Stimulated activated CD4-positive, alpha-beta T cell treated with anti-CD3 and anti-CD28 coated beads, Interleukin-1b, Interleukin-23, amount 100 ng/mL, for 4 hours (primary cell): Measurements from ENCODE around the gene AXDND1.
"Not testable (repeated sequence)": the region's sequence is repeated elsewhere in the genome, so short reads cannot be mapped to it uniquely, and the experiment has no call there.

Source experiments
- DNase-seq, 2 donors: peaks; one replicate each; pipeline ENCODE4 v3.0.0-alpha.2; 2020; ENCODE audit warnings: low read depth in 2 of 2

AXDND1 gene

DNA sequence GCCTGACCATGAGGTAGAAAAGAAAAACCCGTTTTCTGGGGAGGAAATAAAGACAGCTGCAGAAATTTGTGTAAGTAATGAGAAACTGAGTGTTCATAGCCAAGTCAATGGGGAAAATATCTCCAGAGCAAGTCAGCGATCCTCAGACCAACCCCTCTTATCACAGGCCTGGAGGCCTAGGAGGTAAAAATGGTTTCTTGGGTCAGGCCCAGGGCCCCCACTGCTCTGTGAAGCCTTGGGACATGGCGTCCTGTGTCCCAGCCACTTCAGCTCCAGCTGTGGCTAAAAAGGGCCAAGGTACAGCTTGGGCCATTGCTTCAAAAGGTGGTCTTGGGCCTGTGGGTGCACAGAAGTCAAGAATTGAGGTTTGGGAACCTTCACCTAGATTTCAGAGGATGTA is 108.9 kb downstream of the AXDND1 start:
- no peak for DNase-seq

DNA sequence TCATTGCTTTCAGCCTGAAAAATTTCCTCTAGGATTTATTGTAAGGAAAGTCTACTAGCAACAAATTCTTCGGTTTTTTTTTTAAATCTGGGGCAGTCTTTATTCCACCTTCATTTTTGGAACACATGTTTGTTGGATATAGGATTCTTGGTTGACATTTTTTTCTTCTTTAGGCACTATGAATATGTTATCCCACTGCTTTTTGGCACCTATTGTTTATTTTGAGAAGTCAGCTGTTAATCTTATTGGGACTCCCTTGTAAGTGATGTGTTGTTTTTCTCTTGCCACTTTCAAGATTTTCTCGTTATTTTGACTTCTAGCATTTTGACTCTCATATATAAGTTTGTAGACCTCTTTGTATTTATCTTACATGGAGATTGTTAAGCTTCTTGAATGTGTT is 110.7 kb downstream of the AXDND1 start:
- DNase-seq, result no peak

DNA sequence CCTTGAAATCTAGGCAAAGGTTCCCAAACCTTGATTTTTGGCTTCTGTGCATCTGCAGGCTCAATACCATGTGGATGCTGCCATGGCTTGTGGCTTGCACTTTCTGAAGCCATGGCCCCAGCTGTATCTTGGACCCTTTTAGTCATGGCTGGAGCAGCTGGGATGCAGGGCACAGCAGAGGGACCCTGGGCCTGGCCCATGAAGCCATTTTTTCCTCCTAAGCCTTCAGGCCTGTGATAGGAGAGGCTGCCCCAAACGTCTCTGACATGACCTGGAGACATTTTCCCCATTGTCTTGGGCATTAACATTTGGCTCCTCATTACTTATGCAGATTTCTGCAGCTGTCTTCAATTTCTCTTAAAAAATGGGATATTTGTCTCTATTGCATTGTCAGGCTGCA is 112.6 kb downstream of the AXDND1 start:
- DNase-seq, result no peak

DNA sequence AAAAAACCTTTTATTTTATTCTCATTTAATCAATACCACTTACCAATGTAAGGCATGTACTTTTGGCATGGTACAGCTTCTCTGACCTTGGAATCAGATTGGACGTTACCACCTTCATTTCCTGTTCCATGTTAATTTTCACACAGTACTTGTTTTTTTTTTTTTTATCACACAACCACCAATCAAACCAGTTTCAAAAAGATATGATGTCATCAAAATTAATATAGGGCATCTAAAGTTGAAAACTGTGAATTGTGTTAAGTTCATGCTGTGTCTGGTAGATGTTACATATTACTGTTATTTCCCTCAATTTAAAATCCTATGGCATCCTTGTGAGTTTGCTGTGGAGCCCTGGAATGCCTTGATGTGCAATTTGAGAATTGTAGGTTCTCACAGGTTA is 124.8 kb downstream of the AXDND1 start:
- DNase-seq, result no peak

DNA sequence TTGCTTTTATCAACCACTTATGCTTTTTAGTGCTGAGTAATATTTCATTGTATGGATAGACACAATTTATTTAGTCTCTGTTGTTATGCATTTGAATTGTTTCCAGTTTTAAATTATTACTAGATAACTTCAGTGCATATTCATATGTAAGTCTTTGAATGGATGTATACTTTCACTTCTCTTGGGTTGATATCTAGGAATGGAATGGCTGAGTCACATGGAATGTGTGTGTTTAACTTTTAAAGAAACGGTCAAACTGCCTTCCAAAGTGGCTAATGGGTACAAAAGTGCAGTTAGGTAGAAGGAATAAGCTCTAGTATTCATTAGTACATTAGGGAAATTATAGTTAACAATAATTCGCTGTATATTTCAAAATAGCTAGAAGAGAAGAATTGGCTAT is 127.6 kb downstream of the AXDND1 start:
- DNase-seq, result no peak

DNA sequence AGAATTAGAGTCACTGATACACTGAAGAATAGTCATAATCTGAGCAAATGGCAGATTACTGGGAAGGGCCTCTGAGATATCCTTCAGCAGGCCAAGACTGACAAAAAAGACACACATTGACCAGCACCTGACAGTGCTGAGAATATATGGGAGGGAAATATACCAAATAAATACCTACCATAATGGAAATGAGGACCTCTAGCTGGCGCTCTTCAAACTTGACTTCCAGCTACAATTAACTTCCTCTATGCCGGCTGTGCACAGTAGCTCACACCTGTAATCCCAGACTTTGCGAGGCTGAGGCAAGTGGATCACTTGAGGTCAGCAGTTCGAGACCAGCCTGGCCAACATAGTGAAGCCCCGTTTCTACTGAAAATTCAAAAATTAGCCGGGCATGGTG is 140.4 kb downstream of the AXDND1 start:
- no peak for DNase-seq

DNA sequence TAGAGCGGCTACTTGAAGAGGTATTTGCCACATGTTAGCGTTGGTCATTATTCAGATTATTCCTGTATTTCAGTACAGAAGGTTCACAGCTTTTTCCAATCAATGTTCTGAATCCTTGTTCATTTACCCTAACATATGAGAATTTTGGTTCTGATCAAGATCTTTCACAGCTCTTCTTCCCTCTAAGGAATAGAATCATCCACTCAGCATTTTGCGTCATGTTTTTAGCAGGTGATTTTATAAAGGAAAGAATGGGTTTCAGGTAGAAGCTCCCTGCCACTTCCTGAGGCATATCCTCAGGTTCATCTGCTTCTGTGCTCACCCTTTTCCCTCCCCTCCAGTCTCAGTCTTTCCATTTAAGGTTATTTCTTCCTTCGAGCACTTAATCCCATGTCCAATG is 143.6 kb downstream of the AXDND1 start:
- no peak for DNase-seq

DNA sequence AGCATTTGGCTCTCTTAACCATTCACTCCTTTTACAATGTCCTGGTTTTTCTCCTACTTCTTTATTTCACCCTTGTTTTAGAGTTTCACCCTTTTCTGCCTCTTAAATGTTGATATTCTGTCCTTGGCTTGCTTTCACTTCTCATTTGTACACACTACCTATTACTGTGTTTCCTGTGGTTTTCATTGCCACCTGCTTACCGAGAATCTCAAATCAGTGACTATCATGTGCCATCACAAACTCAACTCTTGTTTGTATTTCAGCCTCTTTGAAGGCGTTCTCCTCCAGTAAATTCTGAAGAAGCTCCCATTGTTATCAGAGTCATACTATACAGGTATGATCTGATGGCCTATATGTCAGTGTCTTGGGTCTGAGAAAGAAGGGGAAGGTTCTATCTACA is 144.3 kb downstream of the AXDND1 start:
- no peak for DNase-seq

DNA sequence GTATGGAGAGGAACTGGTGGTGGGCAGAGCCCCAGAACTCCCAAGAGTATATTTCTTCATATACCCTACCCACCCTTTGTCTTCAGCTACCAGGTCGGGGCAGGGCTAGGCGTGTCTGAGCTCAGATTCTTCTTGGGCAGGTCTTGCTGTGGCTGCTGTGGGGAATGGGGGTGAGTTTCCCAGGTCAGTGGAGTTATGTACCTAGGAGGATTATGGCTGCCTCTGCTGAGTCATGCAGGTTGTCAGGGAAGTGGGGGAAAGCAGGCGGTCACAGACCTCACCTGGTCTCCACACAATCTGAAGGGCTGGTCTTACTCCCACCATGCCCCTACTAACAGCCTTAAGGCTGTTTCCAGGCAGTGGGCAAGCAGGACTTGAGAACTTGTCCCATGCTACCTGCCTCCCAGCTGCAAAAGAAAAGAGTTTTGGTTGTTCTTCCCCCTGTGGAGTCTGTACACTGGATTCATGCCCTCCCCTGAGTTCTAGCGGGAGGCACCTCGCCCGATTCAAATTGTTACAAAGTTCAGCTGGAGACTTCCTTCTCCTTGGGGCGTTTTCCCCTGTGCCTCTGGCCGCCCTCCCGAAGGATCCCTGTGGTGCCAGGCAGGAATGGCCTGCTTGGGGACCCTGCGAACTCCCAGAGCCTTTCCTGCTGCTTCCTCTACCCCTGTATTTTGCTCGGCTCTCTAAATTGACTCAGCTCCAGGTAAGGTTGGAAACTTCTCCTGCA is 151.4 kb downstream of the AXDND1 start:
- DNase-seq, result no peak

DNA sequence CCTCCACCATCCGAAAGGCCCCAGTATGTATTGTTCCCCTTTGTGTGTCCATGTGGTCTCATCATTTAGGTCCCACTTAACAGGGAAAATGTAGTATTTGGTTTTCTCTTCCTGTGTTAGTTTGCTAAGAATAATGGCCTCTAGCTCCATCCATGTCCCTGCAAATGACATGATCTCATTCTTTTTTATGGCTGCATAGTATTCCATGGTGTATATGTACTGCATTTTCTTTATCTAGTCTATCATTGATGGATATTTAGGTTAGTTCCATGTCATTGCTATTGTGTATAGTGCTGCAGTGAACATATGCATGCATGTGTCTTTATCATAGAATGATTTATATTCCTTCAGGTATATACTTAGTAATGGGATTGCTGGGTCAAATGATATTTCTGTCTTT is 152.8 kb downstream of the AXDND1 start:
- DNase-seq, result not testable (repeated sequence)

DNA sequence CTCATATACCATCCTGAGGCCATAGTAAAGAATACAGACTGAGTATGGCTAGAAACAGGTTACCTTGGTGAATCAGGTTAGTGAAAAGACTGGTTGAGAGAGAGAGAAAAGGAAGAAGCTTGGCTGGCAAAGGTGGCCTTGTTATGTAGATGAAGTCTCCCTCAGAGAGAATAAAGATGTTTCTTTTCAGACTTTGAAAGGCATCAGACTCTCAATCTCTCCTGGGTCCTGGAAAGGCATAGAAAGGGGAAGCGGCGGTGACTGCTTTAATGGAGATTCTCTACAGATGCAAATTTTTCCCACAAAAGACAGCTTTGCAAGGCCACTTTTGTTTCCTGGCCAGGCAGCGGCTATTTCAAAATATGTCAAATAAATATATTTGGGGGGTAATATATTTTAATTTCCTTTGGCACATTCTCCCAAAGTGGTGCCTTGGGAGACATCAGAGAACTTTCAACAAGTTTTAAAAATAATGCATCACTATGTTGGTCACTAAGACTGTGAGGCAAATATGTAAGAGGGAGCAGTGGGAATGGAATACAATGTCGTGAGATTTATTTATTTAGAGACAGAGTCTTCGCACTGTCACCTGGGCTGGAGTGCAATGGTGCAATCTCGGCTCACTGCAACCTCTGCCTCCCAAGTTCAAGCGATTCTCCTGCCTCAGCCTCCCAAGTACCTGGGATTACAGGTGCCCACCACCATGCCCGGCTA is 163.9 kb downstream of the AXDND1 start:
- no peak for DNase-seq

DNA sequence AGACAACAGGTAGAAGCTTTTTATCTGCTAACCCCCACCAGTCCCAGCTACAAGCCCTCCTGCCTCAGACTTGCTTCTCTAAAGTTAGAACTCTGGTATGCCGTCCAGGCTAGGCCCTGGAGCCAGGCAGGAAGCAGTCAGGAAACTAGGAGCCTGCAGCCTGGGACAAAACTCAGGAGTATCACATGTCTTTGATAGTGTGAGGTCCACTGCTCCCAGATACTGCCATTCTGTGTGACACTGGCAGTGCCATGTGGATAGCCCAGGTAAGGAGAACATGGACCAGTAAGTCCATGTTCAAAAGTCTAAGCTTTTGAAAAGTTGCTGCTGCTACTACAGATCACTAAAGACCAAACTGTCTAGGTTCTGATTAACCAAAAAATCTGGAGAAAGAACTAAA is 164.6 kb downstream of the AXDND1 start:
- no peak for DNase-seq

DNA sequence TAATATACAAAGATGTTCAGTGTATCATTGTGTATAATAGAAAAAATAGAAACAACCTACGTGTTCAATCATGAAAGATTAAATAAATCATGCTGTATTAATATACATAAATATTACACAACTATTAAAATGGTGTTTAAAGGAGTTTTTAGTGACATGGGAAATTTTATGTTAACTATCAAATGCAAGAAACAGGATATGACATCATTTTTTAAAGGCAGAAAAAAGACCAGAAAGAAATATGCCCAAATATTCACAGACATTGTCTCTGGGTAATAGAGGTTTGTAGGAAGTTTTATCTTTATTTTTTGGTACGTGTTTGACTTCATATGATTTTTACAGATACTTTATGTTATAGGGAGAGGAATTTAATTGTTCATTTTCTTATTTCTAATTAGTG is 176.0 kb downstream of the AXDND1 start:
- DNase-seq, result no peak

DNA sequence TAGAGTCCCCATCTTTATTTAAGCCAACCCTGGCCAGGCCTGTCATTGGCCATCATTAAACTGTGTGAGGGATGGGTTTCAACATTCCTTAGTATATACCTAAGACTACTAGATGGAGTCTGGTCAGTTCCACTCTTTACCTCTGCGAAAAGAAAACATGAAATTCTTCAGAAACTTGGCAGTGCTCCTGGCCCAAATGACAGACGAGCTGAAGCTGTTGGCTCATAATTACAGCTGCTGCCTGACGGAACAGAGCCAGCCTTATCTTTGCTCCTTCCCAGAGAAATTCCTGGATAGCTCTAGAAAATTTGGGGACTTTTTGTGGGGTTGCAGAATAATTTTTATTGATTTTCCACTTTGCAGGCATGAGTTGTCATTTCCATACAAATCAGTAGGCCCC is 179.6 kb downstream of the AXDND1 start:
- no peak for DNase-seq

DNA sequence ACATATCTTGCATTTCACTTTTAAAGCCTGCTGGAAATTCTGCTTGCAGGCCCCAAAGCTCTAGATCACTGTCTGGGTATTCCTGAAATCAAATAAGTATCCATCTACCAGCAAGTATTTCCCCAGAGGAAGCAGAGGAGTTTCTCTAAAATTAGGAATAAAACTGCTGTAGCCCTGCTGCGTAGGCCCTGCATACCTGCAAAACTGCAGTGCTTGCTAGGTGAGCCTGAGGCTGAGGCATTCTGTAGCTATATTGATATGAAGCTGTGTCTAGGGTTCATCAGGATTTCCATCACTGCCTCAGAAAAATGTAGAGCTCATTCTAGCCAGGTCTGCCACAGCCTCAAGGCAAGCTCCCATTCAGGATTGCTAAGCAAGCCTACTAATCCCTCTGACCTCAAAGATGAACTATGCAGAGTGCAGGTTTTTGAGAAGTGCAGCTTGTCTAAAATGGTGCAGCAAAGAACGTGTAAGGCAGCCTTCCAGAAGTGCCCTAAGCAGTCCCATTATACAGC is 181.3 kb downstream of the AXDND1 start:
- no peak for DNase-seq

DNA sequence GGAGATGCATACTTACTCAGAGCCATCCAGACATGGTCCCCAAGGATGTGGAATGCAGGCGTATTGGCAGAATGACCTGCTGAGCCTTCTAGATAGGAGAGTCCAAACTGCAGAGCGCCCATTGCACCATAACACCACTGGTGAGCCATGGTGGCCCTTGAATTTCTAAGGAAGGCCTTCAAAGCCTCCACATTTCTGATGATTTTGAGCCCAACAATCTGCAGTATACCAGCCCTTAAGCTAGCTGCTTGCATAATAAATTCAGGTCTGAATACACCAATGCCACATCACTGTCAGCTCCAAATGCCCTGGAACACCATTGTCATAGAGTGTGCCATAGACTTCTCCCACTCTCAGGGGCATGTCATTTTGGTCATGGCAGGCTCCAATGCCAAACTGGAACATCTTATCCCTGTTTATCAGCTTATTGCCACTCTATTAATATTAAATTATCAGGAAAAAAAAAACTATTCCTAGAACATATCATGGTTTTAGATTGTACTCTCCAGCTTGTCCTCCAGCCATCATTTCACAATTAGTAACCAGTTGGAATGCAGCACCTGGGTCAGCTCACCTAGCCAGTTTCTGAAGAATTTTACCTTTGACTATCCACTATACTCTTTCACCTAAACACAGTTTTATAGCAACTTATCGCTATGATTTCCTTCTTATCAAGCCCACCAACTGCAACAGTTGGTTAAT is 183.0 kb downstream of the AXDND1 start:
- no peak for DNase-seq

DNA sequence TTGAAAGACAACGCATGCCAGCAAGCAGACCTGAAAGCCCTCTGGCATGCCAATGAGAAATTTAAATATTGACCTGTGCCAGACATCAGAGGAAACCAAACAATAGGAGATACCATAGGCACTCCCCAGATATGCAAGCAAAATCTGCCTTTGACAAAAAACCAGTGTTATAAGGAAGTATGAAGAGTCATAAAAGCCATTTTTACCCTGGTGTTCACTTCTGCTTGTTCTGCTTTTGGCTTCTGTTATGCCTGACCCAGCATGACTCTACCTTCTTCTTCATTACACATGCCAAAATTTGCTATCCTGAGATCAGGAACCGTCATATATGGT is 183.6 kb downstream of the AXDND1 start:
- DNase-seq, result no peak

DNA sequence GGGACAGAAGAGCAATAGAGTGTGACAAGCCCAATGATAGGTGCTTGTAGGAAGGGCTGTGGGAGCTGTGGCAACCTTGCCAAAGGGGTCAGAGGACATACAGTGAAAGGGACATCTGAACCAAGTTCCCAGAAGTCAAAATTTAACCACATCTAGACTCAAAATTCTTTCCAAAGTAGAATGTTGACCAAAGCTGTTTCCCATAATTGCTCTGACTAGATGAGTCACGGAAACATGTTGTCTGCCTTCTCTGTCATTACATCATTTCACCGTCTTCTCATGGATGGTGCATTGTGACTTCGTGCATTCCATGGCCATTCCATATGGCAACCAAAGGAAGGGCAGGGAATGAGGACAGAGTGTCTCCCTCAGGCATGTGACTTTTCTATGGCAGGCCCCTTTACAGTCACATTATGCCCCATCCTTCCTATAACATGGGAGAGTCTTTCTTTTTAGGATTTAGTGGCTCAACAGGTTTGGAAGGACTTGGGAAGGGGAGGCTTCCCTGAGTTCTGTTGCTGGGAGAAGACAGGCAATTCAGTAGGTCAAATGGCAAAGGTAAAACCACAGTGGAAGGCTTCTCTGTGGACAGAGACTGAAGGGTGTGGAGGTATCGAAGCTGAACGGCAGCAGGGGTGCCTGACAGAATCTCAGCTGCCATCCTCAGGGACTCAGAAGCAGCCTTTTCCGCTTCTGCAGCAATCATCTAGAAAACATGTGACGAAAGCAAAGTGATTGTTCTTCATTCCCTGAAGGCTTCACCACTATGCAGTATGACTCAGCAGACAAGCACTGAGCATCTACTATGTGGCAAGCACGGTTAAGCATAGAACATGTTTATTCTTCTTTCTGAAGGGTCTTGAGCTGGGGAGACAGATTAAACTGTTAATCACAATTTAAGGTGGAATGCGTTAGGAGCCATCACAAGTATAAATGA is 185.2 kb downstream of the AXDND1 start:
- no peak for DNase-seq

DNA sequence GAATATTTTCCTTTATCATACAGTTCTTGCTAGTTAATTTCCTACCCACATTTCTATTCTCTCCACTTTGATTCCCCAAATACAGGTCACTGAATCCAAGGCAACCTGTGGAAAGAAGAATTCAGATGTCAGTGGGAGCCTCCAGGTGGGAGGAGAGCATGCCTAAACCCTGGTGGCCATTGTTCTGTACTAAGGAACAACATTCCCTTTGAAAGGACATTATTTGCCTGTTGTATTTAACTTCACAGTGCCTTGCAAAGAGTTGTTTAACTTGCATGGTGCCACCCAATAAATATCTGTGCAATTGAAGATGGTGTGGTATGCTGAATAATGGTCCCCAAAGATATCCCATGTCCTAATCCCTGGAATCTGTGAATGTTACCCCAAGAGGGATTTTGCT is 188.7 kb downstream of the AXDND1 start:
- DNase-seq, result no peak

DNA sequence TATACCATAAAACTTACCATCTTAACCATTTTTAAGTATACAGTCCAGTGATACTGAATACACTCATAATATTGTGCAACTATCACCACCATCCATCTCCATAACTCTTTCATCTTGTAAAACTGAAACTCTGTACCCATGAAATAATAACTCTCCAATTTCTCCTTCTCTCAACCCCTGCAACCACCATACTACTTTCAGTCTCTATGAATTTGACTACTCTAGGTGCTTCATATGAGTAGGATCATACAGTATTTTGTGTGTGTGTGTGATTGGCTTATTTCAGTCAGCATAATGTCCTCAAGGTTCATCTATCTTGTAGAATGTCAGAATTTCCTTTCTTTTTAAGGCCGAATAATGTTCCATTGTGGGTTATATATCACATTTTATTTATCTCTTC is 192.3 kb downstream of the AXDND1 start:
- DNase-seq, result no peak

DNA sequence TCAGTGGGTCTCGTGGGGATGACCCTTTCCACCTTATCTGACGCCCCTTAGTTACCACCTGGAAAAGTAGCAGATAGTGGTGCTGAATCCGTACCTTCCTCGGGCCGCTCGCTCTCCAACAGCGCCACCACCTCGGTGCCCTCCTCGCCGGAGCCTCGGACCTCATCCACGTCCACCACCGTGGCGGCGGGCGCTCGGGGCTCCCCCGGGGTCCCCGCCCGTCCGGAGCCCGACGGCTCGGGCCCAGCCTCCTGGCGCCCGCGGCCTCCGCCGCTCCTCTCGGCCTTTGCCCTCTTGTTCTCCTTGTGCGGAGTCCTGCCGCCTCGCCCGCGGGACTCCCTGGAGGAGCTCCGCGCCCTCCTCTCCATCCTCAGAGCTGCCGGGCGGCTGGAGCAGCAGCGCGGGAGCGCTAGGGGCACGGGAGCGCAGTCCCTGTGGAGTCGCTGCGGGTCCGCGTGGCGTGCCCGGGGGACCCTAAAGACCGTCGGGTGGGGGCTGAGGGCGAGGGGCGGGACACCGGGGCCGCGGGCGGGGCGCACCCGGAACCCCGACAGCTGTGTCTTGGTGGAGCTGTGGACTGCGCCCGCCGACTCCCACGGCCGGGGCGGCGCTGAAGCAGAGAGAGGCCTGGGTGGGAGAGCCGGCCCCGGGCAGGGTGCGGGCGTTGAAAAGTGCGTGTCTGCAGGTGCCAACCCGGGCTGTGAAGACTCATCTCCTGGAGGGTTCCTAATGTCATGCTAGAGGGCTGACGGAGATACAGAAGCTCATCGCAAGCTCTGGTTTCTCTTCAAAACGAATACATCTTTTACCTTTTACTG is 209.9 kb downstream of the AXDND1 start, which contains the start of gene NPHS2:
TSS of gene NPHS2 (minus strand) at position 452 of the 818 bp plus-strand sequence. CDS start at position 368, 84 bp downstream.
- DNase-seq, result no peak
